HG03442 (cell line): ENCODE data around the gene SLC17A8.

ENCODE experiments used
- ATAC-seq: cut with Tn5 transposase; IDR thresholded peaks from one replicate; pipeline ENCODE4 v1.9.1; 2021; ENCODE audit warnings: mild to moderate bottlenecking, moderate library complexity; ENCODE audit not compliant: unreplicated experiment

SLC17A8 gene

DNA sequence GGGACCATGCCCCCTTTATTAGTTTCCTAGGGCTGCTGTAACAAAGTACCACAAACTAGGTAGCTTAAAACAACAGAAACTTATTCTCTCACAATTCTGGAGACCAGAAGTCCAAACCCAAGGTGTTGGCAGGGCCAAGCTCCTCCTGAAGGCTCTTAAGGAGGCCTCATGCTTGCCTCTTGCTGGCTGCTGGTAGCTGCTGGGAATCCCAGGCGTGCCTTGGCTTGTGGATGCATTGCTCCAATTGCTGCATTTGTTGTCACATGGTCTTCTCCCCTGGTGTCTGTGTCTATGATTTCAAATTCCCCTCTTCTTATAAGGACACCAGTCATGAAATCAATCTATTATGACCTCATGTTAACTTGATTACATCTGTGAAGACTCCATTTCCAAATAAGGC is 11.2 kb downstream of the SLC17A8 start:
- ATAC-seq = no peak

DNA sequence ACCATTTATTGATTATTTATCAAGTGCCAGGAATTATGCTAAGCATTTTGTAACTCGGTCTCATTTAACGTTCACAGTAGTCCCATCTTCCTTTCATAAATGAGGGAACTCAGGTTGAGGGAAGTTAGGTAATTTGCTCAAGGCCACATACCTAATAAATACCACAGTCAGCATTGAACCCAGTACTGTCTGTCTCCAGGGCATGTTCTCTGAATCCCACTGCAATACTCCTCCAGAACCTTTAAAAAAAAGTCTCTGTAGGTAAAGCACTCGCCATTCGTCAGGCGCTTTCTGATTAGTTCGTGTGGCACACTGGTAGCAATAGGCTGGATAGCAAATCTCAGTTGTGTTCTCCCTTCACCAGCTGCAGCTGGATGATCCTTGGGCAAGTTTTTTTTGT is 14.3 kb downstream of the SLC17A8 start:
- ATAC-seq = no peak

DNA sequence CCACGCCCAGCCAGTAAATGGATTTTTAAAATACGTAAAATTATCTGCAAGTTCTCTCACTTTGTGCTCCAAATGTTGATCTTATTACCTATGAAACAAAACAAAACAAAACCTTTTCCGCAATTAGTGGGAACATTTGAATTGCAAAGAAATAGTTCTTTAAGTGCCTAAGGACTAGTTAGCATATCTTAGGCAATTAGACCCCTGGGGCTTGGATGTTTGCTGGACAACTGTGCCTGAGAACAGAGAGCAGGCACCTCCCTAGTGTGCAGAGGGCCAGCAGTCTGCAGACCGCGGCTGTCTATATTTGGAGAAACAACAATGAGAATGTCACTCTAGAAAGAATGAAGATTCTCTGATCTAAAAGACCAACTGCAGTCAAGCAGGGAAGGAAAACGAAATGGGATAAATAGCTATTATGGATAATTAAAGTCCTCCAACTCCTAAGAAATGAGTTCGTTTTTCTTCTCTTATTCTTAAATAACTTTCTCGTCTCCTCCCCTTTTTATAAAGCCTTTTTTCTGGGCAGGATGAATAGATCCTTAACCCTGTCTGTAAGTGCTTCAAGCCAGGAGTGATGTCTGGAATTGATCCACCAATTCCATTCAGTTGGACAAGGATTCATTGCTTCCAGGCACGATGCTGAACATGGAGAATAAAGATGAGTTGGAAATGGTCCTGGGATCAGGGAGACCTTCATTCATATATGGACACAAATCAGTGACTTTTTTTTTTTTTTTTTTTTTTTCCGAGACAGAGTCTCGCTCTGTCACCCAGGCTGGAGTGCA is 16.2 kb downstream of the SLC17A8 start:
- ATAC-seq = no peak

DNA sequence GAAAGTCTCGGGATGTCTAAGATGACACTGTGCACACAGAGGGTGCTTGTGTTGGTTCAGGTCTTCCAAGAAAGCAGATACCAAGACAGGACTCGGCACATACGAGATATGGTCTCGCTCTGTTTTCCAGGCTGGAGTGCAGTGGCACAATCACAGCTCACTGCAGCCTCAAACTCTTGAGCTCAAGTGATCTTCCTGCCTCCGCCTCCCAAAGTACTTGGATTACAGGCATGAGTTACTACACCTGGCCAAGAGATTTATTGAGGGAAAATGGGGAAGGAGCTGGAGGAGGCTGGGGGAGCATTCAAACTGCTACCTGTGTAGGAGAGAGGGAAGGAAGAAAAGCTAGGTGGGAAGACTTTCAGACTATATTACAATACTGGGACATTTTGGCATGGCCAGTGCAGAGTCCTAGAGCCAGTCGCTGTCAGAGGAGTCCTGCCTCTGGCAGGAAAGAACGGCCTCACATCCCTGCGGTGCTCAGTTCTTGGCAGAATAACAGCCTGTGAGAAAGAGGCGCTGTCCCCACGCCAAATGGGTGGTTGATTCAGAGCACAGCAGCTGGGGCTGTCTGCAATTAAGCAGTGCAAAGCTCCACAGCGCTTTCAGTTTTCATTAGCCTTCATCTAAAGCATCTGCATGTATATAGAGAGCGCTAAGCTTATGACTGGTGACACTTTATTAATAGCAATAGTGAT is 18.3 kb downstream of the SLC17A8 start:
- no peak for ATAC-seq

GRCh38 chr12:100376161-100376560 is 19.3 kb downstream of the SLC17A8 start:
- no peak for ATAC-seq

DNA sequence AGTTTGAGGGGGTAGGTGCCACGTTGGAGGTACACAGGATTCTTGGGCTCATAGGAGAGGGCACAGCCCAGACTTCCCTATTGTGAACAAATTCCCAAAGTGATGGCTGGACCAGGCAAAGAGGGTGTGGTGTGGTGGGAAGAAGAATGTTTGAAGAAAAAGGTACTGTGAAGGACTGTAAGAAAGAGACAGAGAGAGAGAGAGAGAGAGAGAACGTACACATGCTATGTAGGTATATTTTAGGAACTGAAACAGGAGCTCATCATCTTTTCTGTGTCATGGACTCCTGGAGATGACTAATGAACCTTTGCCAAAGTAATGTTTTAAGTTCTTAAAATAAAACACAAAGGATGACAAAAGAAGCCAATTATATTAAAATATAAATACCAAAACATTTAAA is 24.5 kb downstream of the SLC17A8 start:
- no peak for ATAC-seq

DNA sequence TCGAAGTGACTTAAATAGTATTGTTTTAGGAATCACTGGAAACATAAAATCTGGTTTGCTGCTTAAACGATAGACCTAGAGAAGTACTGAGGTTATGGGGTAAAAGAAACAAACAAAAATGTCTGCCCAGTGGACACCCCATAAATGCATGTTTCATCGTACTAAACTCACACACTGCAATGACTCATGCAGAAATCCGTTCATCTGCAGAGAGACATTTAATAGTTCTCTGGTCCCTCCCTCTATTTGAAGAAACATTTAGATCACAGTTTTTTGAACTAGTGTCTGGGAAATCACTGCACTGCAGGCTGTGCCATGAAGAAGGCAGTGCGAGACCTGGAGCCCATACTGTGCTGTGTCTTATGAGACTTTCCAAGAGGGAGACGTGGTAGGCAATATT is 25.5 kb downstream of the SLC17A8 start:
- no peak for ATAC-seq

- no peak for ATAC-seq
Measured at GRCh38 chr12:100383586-100384558, 27.0 kb downstream of the SLC17A8 start.

DNA sequence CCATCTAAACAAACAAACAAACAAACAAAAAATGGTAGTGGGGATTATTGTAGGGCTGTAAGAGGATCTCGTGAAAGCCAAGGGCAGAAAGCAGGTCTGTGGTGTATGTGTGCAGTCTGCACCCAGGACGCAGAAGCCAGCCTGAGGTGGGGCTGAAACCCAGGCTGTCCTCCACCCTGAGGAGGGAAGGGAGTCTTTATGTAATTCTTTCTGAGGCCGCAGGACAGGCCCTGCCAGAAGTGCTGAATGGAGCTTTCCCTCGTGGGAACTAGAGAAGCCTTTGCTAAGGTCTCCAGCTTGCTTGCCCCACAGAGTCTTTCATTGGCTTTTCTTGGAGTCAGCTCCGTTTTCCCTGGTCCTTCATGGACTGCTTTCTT is 27.7 kb downstream of the SLC17A8 start:
- ATAC-seq = no peak

GRCh38 chr12:100388382-100388781 is 31.5 kb downstream of the SLC17A8 start:
- no peak for ATAC-seq

- ATAC-seq = no peak
Measured at GRCh38 chr12:100391856-100392255, 35.0 kb downstream of the SLC17A8 start.

DNA sequence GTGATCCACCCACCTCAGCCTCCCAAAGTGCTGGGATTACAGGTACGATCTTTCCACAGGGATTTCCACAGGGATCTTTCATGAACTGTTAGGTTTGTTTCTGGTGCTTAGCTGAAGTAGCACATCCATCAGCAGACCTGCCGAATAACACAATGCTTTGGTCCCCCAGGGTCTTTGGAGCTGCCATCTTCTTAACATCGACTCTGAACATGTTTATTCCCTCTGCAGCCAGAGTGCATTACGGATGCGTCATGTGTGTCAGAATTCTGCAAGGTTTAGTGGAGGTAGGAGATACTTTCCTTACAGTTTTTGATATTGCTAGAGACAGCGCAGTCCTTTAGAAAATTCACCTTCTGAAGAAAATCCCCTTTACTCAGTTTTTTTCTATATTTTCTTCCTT is 36.3 kb downstream of the SLC17A8 start:
- ATAC-seq = no peak

GRCh38 chr12:100395811-100396210 is 38.9 kb downstream of the SLC17A8 start:
- ATAC-seq = no peak

GRCh38 chr12:100398307-100398706 is 41.4 kb downstream of the SLC17A8 start:
- ATAC-seq = no peak

DNA sequence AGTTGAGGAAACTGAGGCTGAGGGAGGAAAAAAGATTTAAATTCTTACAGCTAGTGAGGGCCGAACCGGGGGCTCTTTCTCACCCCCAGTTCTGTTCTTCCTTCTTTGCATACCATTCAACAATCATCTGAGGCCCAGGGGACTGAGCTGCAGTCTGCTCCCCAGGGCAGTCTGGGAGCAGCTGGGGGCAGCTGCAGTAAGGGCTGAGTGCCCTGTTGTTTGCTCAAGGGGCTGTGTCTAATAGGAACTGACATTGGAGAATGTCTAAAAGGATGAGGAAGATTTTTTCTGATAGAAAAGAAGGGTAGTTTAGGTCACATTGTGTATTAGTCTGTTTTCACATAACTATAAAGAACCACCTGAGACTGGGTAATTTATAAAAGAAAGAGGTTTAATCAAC is 42.2 kb downstream of the SLC17A8 start:
- no peak for ATAC-seq

DNA sequence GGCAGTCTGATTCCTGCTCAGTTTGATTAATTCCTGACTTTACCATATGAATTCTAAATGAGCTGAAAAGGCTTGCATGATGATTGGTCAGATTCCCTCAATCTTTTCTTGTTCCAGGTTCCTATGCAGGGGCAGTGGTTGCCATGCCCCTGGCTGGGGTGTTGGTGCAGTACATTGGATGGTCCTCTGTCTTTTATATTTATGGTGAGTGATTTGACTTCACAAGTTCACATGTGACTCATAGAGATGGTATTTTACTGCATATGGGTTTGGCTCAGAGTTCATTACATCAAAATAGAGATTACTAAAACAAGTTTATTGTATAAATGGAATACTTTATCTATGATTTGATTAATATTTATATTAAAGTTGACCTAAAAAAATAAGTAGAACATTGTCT is 44.8 kb downstream of the SLC17A8 start:
- no peak for ATAC-seq

DNA sequence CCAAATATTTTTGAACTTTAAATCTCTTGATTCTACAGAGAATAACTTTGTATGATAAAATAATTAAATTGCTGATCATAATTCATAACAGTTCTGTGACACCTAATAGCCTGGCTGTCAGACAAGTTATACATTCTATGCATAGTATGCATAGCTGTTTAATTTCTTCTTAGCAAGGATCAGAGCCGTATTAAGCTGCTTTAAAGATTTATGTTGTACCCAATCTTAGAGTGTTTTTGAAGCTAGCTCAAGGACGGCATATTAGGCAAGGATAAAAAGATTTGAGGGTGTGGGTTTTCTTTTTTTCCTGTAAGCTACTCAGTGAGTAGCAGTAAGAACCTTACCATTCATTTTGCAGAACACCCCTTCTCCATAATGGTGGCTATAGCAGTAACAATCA is 45.9 kb downstream of the SLC17A8 start:
- ATAC-seq = no peak

DNA sequence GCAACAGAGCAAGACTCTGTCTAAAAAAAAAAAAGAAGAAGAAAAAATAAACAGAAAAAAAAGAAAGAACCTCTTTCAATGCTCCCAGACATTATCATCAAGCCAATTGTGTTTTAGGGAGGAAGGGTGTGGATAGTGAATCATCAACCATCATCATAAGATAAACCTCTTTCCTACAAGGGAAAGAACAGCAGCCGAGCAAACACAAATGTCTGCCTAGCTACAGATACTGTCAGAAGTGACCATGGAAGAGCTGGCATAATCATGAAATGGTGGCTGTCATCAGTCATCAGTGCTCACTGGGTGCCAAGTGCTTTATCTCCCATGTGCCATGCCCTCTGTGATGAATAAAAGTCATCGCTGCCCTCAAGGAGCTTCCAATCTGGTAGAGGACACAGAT is 46.6 kb downstream of the SLC17A8 start:
- no peak for ATAC-seq

- ATAC-seq = peak; percentile 64
Measured at GRCh38 chr12:100404769-100405407, 48.0 kb downstream of the SLC17A8 start.

GRCh38 chr12:100413001-100413400 is 56.1 kb downstream of the SLC17A8 start:
- no peak for ATAC-seq

DNA sequence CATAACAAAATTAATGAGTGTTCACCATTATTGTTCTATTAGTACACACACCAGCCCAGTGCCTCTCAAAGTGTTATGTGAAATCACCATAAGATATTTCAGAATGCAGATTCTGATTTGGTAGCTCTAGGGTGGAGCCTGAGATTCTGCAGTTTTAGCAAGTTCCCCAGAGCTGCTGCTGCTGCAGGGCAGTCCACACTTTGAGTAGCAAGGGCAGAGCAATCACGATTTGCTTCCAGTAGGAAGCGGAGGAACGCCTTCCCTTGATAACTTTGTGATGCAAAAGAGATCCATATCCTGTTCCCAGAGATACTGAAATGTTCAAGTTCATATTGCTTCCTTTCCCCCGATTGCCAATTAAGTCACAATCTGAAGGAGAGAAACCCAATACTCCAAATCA is 57.9 kb downstream of the SLC17A8 start:
- ATAC-seq = no peak
